ENCODE results near the gene FEM1A. TPM values are rescaled to one million over a fixed set of nuclear protein-coding genes. Genes with fewer than 3 reads are reported as not detected.

The FEM1A gene
- total and polyA plus RNA-seq, 2 of the 13 experiments (the other 11 are each of a cell fraction or from before 2014, with no cell fraction given), result 3.2 to 10.8 TPM

DNA sequence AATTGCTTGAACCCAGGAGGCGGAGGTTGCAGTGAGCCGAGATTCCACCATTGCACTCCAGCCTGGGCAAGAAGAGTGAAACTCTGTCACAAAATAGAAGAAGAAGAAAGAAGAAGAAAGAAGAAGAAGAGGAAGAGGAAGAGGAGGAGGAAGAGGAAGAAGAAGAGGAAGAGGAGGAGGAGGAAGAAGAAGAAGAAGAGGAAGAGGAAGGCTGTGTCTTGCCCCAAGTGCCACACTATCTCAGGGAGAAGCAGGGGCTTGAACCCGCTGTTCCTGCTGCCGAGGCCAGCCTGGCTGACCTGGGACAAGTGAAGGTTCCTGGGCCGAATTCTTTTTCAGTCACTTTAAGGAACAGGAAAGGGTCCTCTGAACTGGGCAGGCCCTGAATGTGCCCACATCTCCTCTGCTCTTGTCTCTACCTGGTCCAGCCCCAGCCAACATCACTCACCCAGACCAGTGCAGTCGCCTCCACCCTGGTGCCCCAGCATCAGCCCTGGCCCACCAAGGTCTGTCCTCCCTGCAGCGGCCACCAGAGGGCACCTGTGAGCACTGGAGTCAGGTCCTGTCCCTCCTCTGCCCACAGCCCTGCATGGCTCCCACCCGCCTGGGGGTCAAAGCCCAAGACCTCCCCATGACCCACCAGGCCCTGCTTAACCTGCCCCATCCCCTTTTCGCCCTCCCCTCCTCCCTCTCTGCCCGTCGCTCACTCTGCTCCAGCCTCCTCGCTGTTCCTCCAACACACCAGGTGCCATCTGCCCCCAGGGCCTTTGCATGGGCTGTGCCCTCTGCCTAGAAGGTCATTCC, 20.0 kb downstream of the FEM1A start (continued):
- no peak for TF ChIP-seq MYNN (CRISPR knock-in tag; IDR thresholded peaks at IDR 0.05; ENCODE audit: low read depth)
- TF ChIP-seq, protein P1, sequence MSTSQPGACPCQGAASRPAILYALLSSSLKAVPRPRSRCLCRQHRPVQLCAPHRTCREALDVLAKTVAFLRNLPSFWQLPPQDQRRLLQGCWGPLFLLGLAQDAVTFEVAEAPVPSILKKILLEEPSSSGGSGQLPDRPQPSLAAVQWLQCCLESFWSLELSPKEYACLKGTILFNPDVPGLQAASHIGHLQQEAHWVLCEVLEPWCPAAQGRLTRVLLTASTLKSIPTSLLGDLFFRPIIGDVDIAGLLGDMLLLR (CRISPR knock-in tag; IDR thresholded peaks at IDR 0.05), result no peak
- no peak for TF ChIP-seq RFX1 (IDR thresholded peaks at IDR 0.05)
- TF ChIP-seq, protein P2, sequence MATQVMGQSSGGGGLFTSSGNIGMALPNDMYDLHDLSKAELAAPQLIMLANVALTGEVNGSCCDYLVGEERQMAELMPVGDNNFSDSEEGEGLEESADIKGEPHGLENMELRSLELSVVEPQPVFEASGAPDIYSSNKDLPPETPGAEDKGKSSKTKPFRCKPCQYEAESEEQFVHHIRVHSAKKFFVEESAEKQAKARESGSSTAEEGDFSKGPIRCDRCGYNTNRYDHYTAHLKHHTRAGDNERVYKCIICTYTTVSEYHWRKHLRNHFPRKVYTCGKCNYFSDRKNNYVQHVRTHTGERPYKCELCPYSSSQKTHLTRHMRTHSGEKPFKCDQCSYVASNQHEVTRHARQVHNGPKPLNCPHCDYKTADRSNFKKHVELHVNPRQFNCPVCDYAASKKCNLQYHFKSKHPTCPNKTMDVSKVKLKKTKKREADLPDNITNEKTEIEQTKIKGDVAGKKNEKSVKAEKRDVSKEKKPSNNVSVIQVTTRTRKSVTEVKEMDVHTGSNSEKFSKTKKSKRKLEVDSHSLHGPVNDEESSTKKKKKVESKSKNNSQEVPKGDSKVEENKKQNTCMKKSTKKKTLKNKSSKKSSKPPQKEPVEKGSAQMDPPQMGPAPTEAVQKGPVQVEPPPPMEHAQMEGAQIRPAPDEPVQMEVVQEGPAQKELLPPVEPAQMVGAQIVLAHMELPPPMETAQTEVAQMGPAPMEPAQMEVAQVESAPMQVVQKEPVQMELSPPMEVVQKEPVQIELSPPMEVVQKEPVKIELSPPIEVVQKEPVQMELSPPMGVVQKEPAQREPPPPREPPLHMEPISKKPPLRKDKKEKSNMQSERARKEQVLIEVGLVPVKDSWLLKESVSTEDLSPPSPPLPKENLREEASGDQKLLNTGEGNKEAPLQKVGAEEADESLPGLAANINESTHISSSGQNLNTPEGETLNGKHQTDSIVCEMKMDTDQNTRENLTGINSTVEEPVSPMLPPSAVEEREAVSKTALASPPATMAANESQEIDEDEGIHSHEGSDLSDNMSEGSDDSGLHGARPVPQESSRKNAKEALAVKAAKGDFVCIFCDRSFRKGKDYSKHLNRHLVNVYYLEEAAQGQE (IDR thresholded peaks at IDR 0.05; ENCODE audit: borderline replicate concordance in 1 of 2, low read depth in 1 of 2, low read length in 2 of 2), result no peak
- no peak for TF ChIP-seq NFATC3 (CRISPR knock-in tag; IDR thresholded peaks at IDR 0.05)
- TF ChIP-seq CHD2 (IDR thresholded peaks at IDR 0.05; ENCODE audit: low read depth, low read length), result no peak
- TF ChIP-seq ZNF558 (CRISPR knock-in tag; IDR thresholded peaks at IDR 0.05; ENCODE audit: borderline replicate concordance), result no peak
- TF ChIP-seq, protein P3, sequence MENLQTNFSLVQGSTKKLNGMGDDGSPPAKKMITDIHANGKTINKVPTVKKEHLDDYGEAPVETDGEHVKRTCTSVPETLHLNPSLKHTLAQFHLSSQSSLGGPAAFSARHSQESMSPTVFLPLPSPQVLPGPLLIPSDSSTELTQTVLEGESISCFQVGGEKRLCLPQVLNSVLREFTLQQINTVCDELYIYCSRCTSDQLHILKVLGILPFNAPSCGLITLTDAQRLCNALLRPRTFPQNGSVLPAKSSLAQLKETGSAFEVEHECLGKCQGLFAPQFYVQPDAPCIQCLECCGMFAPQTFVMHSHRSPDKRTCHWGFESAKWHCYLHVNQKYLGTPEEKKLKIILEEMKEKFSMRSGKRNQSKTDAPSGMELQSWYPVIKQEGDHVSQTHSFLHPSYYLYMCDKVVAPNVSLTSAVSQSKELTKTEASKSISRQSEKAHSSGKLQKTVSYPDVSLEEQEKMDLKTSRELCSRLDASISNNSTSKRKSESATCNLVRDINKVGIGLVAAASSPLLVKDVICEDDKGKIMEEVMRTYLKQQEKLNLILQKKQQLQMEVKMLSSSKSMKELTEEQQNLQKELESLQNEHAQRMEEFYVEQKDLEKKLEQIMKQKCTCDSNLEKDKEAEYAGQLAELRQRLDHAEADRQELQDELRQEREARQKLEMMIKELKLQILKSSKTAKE (CRISPR knock-in tag; IDR thresholded peaks at IDR 0.05; ENCODE audit: borderline replicate concordance), result no peak
- peak; percentile 68 for TF ChIP-seq THAP11 (CRISPR knock-in tag; IDR thresholded peaks at IDR 0.05)
- TF ChIP-seq GABPA (IDR thresholded peaks at IDR 0.05; ENCODE audit: low read depth, low read length), result no peak
- TF ChIP-seq GABPA (CRISPR knock-in tag; IDR thresholded peaks at IDR 0.05; ENCODE audit: low read depth), result no peak
- TF ChIP-seq TOE1 (CRISPR knock-in tag; IDR thresholded peaks at IDR 0.05), result no peak
- TF ChIP-seq, protein P4, sequence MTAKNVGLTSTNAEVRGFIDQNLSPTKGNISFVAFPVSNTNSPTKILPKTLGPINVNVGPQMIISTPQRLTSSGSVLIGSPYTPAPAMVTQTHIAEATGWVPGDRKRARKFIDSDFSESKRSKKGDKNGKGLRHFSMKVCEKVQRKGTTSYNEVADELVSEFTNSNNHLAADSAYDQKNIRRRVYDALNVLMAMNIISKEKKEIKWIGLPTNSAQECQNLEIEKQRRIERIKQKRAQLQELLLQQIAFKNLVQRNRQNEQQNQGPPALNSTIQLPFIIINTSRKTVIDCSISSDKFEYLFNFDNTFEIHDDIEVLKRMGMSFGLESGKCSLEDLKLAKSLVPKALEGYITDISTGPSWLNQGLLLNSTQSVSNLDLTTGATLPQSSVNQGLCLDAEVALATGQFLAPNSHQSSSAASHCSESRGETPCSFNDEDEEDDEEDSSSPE (CRISPR knock-in tag; IDR thresholded peaks at IDR 0.05), result no peak
- TF ChIP-seq CAMTA2 (CRISPR knock-in tag; IDR thresholded peaks at IDR 0.05; ENCODE audit: borderline replicate concordance), result no peak
- TF ChIP-seq, protein P5, sequence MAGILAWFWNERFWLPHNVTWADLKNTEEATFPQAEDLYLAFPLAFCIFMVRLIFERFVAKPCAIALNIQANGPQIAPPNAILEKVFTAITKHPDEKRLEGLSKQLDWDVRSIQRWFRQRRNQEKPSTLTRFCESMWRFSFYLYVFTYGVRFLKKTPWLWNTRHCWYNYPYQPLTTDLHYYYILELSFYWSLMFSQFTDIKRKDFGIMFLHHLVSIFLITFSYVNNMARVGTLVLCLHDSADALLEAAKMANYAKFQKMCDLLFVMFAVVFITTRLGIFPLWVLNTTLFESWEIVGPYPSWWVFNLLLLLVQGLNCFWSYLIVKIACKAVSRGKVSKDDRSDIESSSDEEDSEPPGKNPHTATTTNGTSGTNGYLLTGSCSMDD (CRISPR knock-in tag; IDR thresholded peaks at IDR 0.05), result no peak
- TF ChIP-seq ZIK1 (CRISPR knock-in tag; IDR thresholded peaks at IDR 0.05; ENCODE audit: borderline replicate concordance, low read depth), result no peak
- TF ChIP-seq, protein P6, sequence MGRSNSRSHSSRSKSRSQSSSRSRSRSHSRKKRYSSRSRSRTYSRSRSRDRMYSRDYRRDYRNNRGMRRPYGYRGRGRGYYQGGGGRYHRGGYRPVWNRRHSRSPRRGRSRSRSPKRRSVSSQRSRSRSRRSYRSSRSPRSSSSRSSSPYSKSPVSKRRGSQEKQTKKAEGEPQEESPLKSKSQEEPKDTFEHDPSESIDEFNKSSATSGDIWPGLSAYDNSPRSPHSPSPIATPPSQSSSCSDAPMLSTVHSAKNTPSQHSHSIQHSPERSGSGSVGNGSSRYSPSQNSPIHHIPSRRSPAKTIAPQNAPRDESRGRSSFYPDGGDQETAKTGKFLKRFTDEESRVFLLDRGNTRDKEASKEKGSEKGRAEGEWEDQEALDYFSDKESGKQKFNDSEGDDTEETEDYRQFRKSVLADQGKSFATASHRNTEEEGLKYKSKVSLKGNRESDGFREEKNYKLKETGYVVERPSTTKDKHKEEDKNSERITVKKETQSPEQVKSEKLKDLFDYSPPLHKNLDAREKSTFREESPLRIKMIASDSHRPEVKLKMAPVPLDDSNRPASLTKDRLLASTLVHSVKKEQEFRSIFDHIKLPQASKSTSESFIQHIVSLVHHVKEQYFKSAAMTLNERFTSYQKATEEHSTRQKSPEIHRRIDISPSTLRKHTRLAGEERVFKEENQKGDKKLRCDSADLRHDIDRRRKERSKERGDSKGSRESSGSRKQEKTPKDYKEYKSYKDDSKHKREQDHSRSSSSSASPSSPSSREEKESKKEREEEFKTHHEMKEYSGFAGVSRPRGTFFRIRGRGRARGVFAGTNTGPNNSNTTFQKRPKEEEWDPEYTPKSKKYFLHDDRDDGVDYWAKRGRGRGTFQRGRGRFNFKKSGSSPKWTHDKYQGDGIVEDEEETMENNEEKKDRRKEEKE (IDR thresholded peaks at IDR 0.05), result no peak
